ENCODE results near the gene SDE2.
"Not testable (repeated sequence)": the region's sequence is repeated elsewhere in the genome, so short reads cannot be mapped to it uniquely, and the experiment has no call there.

Gene SDE2

GRCh38 chr1:225999227-225999911 is at the start of gene SDE2:
Gene SDE2, minus strand, starts transcription at chr1:225999343. Its CDS starts 31 bp downstream, at chr1:225999312.
- peak; percentile 93 for DNase-seq

- DNase-seq = no peak
These were observed 49.7 kb upstream of the SDE2 start for GRCh38 chr1:226048886-226049285.

- no peak for DNase-seq
These were observed 48.4 kb upstream of the SDE2 start for GRCh38 chr1:226047495-226047894.

GRCh38 chr1:226046240-226046639 is 47.1 kb upstream of the SDE2 start:
- no peak for DNase-seq

GRCh38 chr1:226044514-226045101 is 45.5 kb upstream of the SDE2 start:
- DNase-seq = no peak

GRCh38 chr1:226041419-226041818 is 42.3 kb upstream of the SDE2 start:
- no peak for DNase-seq

- DNase-seq = no peak
These were observed 39.5 kb upstream of the SDE2 start for GRCh38 chr1:226038661-226039060.

GRCh38 chr1:226035915-226036314 is 36.8 kb upstream of the SDE2 start:
- no peak for DNase-seq

GRCh38 chr1:226034482-226034881 is 35.3 kb upstream of the SDE2 start:
- DNase-seq = no peak

- no peak for DNase-seq
These were observed 34.8 kb upstream of the SDE2 start for GRCh38 chr1:226033991-226034390.

GRCh38 chr1:226033582-226033981 is 34.4 kb upstream of the SDE2 start:
- DNase-seq = no peak

- no peak for DNase-seq
These were observed 30.6 kb upstream of the SDE2 start for GRCh38 chr1:226029568-226030225.

- DNase-seq = no peak
These were observed 30.0 kb upstream of the SDE2 start for GRCh38 chr1:226029093-226029496.

- no peak for DNase-seq
These were observed 28.5 kb upstream of the SDE2 start for GRCh38 chr1:226027538-226028217.

GRCh38 chr1:226026833-226027232 is 27.7 kb upstream of the SDE2 start:
- DNase-seq = no peak

GRCh38 chr1:226023735-226024134 is 24.6 kb upstream of the SDE2 start:
- DNase-seq = no peak

GRCh38 chr1:226021801-226022200 is 22.7 kb upstream of the SDE2 start:
- no peak for DNase-seq

- DNase-seq = no peak
These were observed 22.3 kb upstream of the SDE2 start for GRCh38 chr1:226021401-226021800.

- DNase-seq = no peak
These were observed 20.4 kb upstream of the SDE2 start for GRCh38 chr1:226019572-226019971.

- DNase-seq = no peak
These were observed 17.9 kb upstream of the SDE2 start for GRCh38 chr1:226017070-226017469.

GRCh38 chr1:226009650-226010044 is 10.5 kb upstream of the SDE2 start:
- DNase-seq = no peak

- not testable (repeated sequence) for DNase-seq
These were observed 8.2 kb upstream of the SDE2 start for GRCh38 chr1:226007126-226007892.

GRCh38 chr1:226006686-226007085 is 7.5 kb upstream of the SDE2 start:
- no peak for DNase-seq
